Right lobe of liver (tissue), 6 donors: ENCODE results near the gene PLEKHG4B. TPM values are rescaled to one million over a fixed set of nuclear protein-coding genes. Genes with fewer than 3 reads are reported as not detected.

Experiments
- ATAC-seq, 4 donors: fragments of 200-7000 bp; cut with Tn5 transposase; one replicate each; pipeline ENCODE4 v1.9.1; 2020; ENCODE audit warnings: mild to moderate bottlenecking in 4 of 4, moderate library complexity in 4 of 4
- DNase-seq, 3 donors: peaks; one replicate each; pipeline ENCODE4 v3.0.0-alpha.2; 2020
- H3K27ac ChIP-seq, 3 donors: fragments of 200-600 bp; one replicate each; pipeline ENCODE4 v1.8.0; 2022
- H3K27me3 ChIP-seq, 2 donors: fragments of 200-600 bp; one replicate each; pipeline ENCODE4 v1.8.0; 2022
- H3K36me3 ChIP-seq, 4 donors: fragments of 200-600 bp; sonication (generic) in 1 of 4; one replicate each; pipeline versions ENCODE4 v1.5.1 to v1.8.0; 2017 to 2022; ENCODE audit warnings: control low read depth in 1 of 4
- H3K4me1 ChIP-seq, 4 donors: fragments of 200-600 bp; sonication (generic) in 1 of 4; one replicate each; pipeline versions ENCODE4 v1.5.1 to v1.8.0; 2017 to 2022; ENCODE audit warnings: control low read depth in 1 of 4
- H3K4me3 ChIP-seq, 3 donors: fragments of 200-600 bp; one replicate each; pipeline ENCODE4 v1.8.0; 2022
- H3K9me3 ChIP-seq, 4 donors: fragments of 200-600 bp; sonication (generic) in 1 of 4; one replicate each; pipeline versions ENCODE4 v1.5.1 to v1.8.0; 2017 to 2022; ENCODE audit warnings: control low read depth in 1 of 4
- POLR2A ChIP-seq: fragments of 450-650 bp; IDR thresholded peaks from one replicate; pipeline ENCODE4 v1.6.1; 2017; ENCODE audit warnings: antibody characterized with exemption, mild to moderate bottlenecking
- WGBS: methylation state at CpG from one replicate; pipeline ENCODE4 v1.1.6; 2018; ENCODE audit warnings: low coverage, low lambda C conversion rate; ENCODE audit not compliant: insufficient coverage; ENCODE audit errors: missing lambda C conversion rate; 5-methylcytosine and 5-hydroxymethylcytosine counted together
- intact Hi-C, 2 donors: fragments of 100-400 bp; cut with DNase I; formaldehyde crosslinking; loops; one replicate each; pipeline versions ENCODE4 v1.11.2 to v1.14.1; 2022
- total RNA-seq, 6 experiments: library from RNA; depleted of rRNA in 2 of 6; stranded (reverse); fragments of >200 nt in 2 of 6; fragmentation: NEBNext Ultra II Directional in 3 of 6; extraction: Animal tissue kit (Norgen Biotek cat#: 25700) in 3 of 6; gene quantifications; one replicate each; pipeline versions ENCODE4 v1.1.0 to v1.2.4, GENCODE V29; 2016 to 2023
- TF ChIP-seq, protein P1 (sequence below), 4 donors: fragments of 200-600 bp in 3 of 4; fragments of 450-650 bp in 1 of 4; IDR thresholded peaks; one replicate each; pipeline versions ENCODE4 v1.5.1 to v1.8.0; 2016 to 2022; ENCODE audit warnings: antibody characterized with exemption in 4 of 4, mild to moderate bottlenecking in 2 of 4
- donor health status: DM: no; HTN: yes; CAD: no.
- donor health status: DM: no; HTN: no; CAD: no.
- donor health status: DM: no; HTN: no; CAD: no.
- donor health status: DM: no; HTN: yes; CAD: no.
- donor health status: DM: no; HTN: yes; CAD: no.

The PLEKHG4B gene
- total RNA-seq, 6 experiments from 2014 or later = 0.13 to 0.18 TPM; not detected in 4

DNA sequence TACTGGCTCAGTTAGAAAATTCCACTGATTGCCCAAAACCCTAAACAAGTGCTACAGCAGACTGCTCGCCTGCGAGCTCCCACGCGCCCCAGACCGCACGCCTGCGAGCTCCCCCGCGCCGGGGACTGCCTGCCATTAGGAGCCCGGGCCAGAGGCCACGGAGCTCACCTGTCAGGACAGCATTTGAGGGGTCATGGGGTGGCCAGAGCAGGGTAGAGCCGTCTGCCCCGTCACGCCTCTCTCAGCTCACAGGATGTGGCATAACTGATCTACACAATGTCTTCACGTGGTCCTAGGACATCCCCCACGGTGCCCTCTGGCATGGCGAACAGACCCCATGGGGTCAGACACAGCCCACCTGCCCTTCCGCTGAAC, 70.2 kb downstream of the PLEKHG4B start:
- 84% methylated on average over 5 of the region's 19 CpGs for WGBS

DNA sequence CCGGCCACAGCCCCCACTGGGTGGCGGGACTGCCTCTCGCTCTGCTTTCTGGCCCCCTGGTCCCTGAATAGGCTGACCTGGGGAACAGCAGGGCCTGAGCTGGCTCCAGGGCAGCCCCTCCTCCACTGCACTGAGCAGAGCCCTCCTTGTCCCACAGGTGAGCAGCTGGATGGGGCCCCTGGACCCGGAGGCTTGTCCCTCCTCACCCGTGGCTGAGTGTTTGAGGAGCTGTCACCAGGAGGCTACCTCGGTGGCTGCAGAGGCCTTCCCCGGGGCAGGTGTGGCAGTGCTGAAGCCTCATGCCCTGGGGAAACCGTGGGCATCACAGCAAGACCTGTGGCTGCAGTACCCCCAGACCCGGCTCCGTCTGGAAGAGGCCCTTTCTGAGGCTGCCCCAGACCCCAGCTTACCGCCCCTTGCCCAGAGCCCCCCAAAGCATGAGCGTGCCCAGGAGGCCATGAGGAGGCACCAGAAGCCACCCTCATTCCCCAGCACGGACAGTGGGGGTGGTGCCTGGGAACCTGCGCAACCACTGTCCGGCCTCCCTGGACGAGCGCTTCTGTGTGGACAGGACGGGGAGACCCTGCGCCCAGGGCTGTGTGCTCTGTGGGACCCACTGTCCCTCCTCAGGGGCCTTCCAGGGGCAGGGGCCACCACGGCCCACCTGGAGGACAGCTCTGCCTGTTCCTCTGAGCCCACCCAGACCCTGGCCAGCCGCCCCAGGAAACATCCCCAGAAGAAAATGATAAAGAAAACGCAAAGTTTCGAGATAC, 70.8 kb downstream of the PLEKHG4B start:
- 20% methylated on average over 1 of the region's 23 CpGs for WGBS
- no peaks in the 10 kb centered on the region for H3K9me3 ChIP-seq
- peak in 2 of 3 donors; percentile 32 to 42 for DNase-seq
- no peak for TF ChIP-seq POLR2A
- TF ChIP-seq, protein P1, sequence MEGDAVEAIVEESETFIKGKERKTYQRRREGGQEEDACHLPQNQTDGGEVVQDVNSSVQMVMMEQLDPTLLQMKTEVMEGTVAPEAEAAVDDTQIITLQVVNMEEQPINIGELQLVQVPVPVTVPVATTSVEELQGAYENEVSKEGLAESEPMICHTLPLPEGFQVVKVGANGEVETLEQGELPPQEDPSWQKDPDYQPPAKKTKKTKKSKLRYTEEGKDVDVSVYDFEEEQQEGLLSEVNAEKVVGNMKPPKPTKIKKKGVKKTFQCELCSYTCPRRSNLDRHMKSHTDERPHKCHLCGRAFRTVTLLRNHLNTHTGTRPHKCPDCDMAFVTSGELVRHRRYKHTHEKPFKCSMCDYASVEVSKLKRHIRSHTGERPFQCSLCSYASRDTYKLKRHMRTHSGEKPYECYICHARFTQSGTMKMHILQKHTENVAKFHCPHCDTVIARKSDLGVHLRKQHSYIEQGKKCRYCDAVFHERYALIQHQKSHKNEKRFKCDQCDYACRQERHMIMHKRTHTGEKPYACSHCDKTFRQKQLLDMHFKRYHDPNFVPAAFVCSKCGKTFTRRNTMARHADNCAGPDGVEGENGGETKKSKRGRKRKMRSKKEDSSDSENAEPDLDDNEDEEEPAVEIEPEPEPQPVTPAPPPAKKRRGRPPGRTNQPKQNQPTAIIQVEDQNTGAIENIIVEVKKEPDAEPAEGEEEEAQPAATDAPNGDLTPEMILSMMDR (IDR thresholded peaks at IDR 0.05) = no peak
- H3K27me3 ChIP-seq = no peaks in the 10 kb centered on the region
- intact Hi-C loops = no loop called here
- no peaks in the 10 kb centered on the region for H3K36me3 ChIP-seq
- ATAC-seq = no peak
- no peaks in the 10 kb centered on the region for H3K4me1 ChIP-seq
- no peak overlapping the region for H3K4me3 ChIP-seq
- H3K27ac ChIP-seq = no peak overlapping the region

More for the DNA sequence above, 70.2 kb downstream of the PLEKHG4B start:
- no peaks in the 10 kb centered on the region for H3K9me3 ChIP-seq
- H3K27me3 ChIP-seq = no peaks in the 10 kb centered on the region
- peak in 2 of 3 donors; percentile 33 to 42 for DNase-seq
- no peak overlapping the region for H3K4me3 ChIP-seq
- intact Hi-C loops = no loop called here
- no peak overlapping the region for H3K27ac ChIP-seq
- ATAC-seq = no peak
- no peaks in the 10 kb centered on the region for H3K36me3 ChIP-seq
- no peaks in the 10 kb centered on the region for H3K4me1 ChIP-seq
- TF ChIP-seq, protein P1 (IDR thresholded peaks at IDR 0.05) = no peak
- no peak for TF ChIP-seq POLR2A

DNA sequence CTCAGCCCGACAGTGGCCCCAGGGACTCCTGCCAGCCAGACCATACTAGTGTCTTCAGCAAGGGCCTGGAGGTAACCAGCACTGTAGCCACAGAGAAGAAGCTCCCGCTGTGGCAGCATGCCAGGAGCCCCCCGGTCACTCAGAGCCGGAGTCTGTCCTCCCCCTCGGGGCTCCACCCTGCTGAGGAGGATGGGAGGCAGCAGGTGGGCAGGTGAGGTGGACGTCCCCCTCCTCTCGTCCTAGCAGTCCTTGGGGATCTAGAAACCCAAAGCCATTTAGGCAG, 71.3 kb downstream of the PLEKHG4B start:
- H3K36me3 ChIP-seq = no peaks in the 10 kb centered on the region
- no peak overlapping the region for H3K4me3 ChIP-seq
- TF ChIP-seq, protein P1 (IDR thresholded peaks at IDR 0.05) = no peak
- no peak for TF ChIP-seq POLR2A
- H3K27ac ChIP-seq = no peak overlapping the region
- no peaks in the 10 kb centered on the region for H3K4me1 ChIP-seq
- intact Hi-C loops = no loop called here
- peak in 2 of 3 donors; percentile 40 to 42 for DNase-seq
- WGBS = 80% methylated on average over 1 of the region's 7 CpGs
- ATAC-seq = no peak
- H3K9me3 ChIP-seq = no peaks in the 10 kb centered on the region
- no peaks in the 10 kb centered on the region for H3K27me3 ChIP-seq

DNA sequence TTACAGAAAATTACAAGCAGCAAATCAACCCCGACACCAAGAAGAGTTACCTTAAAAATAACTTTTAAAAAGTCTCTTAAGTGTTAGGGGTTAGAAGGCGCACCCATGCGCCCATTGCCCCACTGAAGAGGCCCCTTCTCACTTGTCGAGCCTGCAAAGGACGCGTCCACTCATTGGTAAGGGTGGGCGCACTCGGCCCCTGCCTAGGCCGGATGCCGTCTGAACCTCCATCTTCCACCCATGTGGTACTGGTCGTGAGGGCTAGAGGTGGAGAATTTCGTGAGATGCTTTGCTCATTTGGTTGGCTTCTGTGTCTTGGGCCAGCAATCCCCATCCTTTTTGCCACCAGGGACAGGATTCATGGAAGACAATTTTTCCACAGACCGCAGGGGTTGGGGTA, 71.9 kb downstream of the PLEKHG4B start:
- DNase-seq (peak in 2 of 3 donors; percentile 28 to 39), ATAC-seq (no peak)
- H3K4me1 ChIP-seq = no peaks in the 10 kb centered on the region
- H3K4me3 ChIP-seq = no peak overlapping the region
- H3K27me3 ChIP-seq = no peaks in the 10 kb centered on the region
- H3K9me3 ChIP-seq = no peaks in the 10 kb centered on the region
- H3K36me3 ChIP-seq = no peaks in the 10 kb centered on the region
- intact Hi-C loops = no loop called here
- no peak overlapping the region for H3K27ac ChIP-seq
- no peak for TF ChIP-seq POLR2A
- TF ChIP-seq, protein P1 (IDR thresholded peaks at IDR 0.05) = no peak
- 70% methylated on average over 4 of the region's 13 CpGs for WGBS
